Astrocyte (in vitro differentiated cells and primary cell): ENCODE results near the gene TP53BP1. TPM values are rescaled to one million over a fixed set of nuclear protein-coding genes. Genes with fewer than 3 reads are reported as not detected.

Source experiments
- DNase-seq: peaks from one replicate; pipeline ENCODE4 v3.0.0-alpha.2; 2010; ENCODE audit warnings: low read depth
- FAIRE-seq: peaks from 2 replicates; lab custom pipeline; 2011; peaks lifted over from hg19 to GRCh38; lab: Jason Lieb, UNC
- H2AFZ ChIP-seq: 2 replicates; pipeline ENCODE4 v1.6.0; 2012; ENCODE audit warnings: low read depth, low read length, inconsistent platforms
- H3K27ac ChIP-seq: 2 replicates; pipeline ENCODE4 v1.5.1; 2011; ENCODE audit warnings: low read depth, low read length, inconsistent platforms
- H3K27me3 ChIP-seq: 2 replicates; pipeline ENCODE4 v1.6.0; 2011; ENCODE audit warnings: low read length, inconsistent platforms; ENCODE audit not compliant: insufficient read depth
- H3K36me3 ChIP-seq: 2 replicates; pipeline ENCODE4 v1.5.1; 2011; ENCODE audit warnings: low read length, inconsistent platforms; ENCODE audit not compliant: insufficient read depth
- H3K4me1 ChIP-seq: 2 replicates; pipeline ENCODE4 v1.5.1; 2011; ENCODE audit warnings: low read length, inconsistent platforms; ENCODE audit not compliant: insufficient read depth
- H3K4me2 ChIP-seq: 2 replicates; pipeline ENCODE4 v1.6.0; 2012; ENCODE audit warnings: low read length, inconsistent platforms
- H3K4me3 ChIP-seq: 2 replicates; pipeline ENCODE4 v1.5.1; 2011; ENCODE audit warnings: low read depth, mild to moderate bottlenecking, low read length, inconsistent platforms; ENCODE audit not compliant: insufficient read depth
- H3K79me2 ChIP-seq: 2 replicates; pipeline ENCODE4 v1.6.0; 2012; ENCODE audit warnings: mild to moderate bottlenecking, low read length, inconsistent platforms; ENCODE audit not compliant: insufficient read depth
- H3K9ac ChIP-seq: 2 replicates; pipeline ENCODE4 v1.6.0; 2012; ENCODE audit warnings: mild to moderate bottlenecking, low read length, inconsistent platforms
- H3K9me3 ChIP-seq: 2 replicates; pipeline ENCODE4 v1.5.1; 2012; ENCODE audit warnings: low read depth, mild to moderate bottlenecking, low read length, inconsistent platforms; ENCODE audit not compliant: insufficient read depth
- H4K20me1 ChIP-seq: 2 replicates; pipeline ENCODE4 v1.6.0; 2012; ENCODE audit warnings: low read length, inconsistent platforms; ENCODE audit not compliant: insufficient read depth
- H3K27ac Mint-ChIP-seq: one replicate; pipeline ENCODE4 v1.8.0; 2021; ENCODE audit warnings: mild to moderate bottlenecking, mixed read lengths; ENCODE audit not compliant: unreplicated experiment
- H3K27me3 Mint-ChIP-seq: one replicate; pipeline ENCODE4 v1.8.0; 2021; ENCODE audit warnings: low read depth, mixed read lengths; ENCODE audit not compliant: unreplicated experiment
- H3K36me3 Mint-ChIP-seq: one replicate; pipeline ENCODE4 v1.8.0; 2021; ENCODE audit warnings: low read depth, mixed read lengths; ENCODE audit not compliant: unreplicated experiment
- H3K4me1 Mint-ChIP-seq: one replicate; pipeline ENCODE4 v1.8.0; 2021; ENCODE audit warnings: low read depth, mixed read lengths; ENCODE audit not compliant: unreplicated experiment
- H3K4me3 Mint-ChIP-seq: one replicate; pipeline ENCODE4 v1.8.0; 2021; ENCODE audit warnings: mild to moderate bottlenecking, moderate library complexity, mixed read lengths; ENCODE audit not compliant: unreplicated experiment
- H3K9me3 Mint-ChIP-seq: one replicate; pipeline ENCODE4 v1.8.0; 2021; ENCODE audit warnings: mild to moderate bottlenecking, mixed read lengths; ENCODE audit not compliant: unreplicated experiment
- CTCF ChIP-seq: IDR thresholded peaks from 2 replicates; pipeline ENCODE4 v1.5.1; 2011; ENCODE audit warnings: low read depth, mild to moderate bottlenecking, inconsistent platforms, low read length, moderate library complexity; ENCODE audit not compliant: insufficient read depth
- EZH2 ChIP-seq: IDR thresholded peaks from 2 replicates; pipeline ENCODE4 v1.6.1; 2012; ENCODE audit warnings: mild to moderate bottlenecking, low read length, inconsistent platforms; ENCODE audit not compliant: insufficient read depth
- total RNA-seq: library from RNA; stranded (reverse); gene quantifications from 2 replicates; pipeline ENCODE4 v1.2.1, GENCODE V29; 2021

TP53BP1 gene
- total RNA-seq, 1 donor from 2014 or later = 71.9 TPM

GRCh38 chr15:43463507-43463906 lies 29.4 kb downstream of the TP53BP1 start:
- DNase-seq (peak; percentile 29), FAIRE-seq (no peak)
- H3K4me1 ChIP-seq = no peaks in the 10 kb centered on the region
- peaks cover 11% of the 10 kb centered on the region for H3K4me1 Mint-ChIP-seq
- H3K27me3 Mint-ChIP-seq = no peaks in the 10 kb centered on the region
- no peak overlapping the region for H2AFZ ChIP-seq
- no peak overlapping the region for H3K9ac ChIP-seq
- TF ChIP-seq EZH2 (no peak), CTCF (no peak)
- H3K4me3 ChIP-seq = no peak overlapping the region
- H3K9me3 Mint-ChIP-seq = no peaks in the 10 kb centered on the region
- H3K27me3 ChIP-seq = no peaks in the 10 kb centered on the region
- H3K36me3 ChIP-seq = peaks cover 26% of the 10 kb centered on the region
- no peak overlapping the region for H3K4me3 Mint-ChIP-seq
- no peak overlapping the region for H3K4me2 ChIP-seq
- H3K27ac ChIP-seq = no peak overlapping the region
- no peaks in the 10 kb centered on the region for H3K9me3 ChIP-seq
- peaks cover 19% of the 10 kb centered on the region for H4K20me1 ChIP-seq
- peaks cover 6% of the 10 kb centered on the region for H3K79me2 ChIP-seq
- H3K27ac Mint-ChIP-seq = no peak overlapping the region
- H3K36me3 Mint-ChIP-seq = peaks cover 16% of the 10 kb centered on the region

DNA sequence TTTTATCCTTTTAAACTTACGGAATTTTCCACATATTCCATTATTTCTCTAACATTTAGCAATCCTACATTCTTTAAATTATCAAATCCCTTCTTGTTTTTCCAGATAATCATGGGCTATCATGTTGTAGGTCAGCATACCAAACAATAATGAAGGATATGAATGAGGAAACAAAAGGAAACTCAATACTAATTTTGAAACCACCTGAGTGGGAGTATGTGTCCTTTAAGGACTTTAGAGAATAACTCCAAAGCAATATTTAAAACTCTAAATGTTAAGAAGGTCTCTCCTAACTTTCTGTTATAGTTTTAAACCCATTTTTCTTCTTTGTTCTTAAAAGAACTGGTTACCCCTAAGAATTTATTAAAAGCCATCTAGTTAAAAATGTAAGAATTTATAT lies 43.0 kb downstream of the TP53BP1 start:
- H3K27me3 ChIP-seq = no peaks in the 10 kb centered on the region
- Mint-ChIP-seq H3K36me3 (peaks cover 9% of the 10 kb centered on the region), H3K27ac (no peak overlapping the region), H3K9me3 (no peaks in the 10 kb centered on the region), H3K4me3 (no peak overlapping the region), H3K27me3 (no peaks in the 10 kb centered on the region), H3K4me1 (peaks cover 8% of the 10 kb centered on the region)
- no peak overlapping the region for H3K4me3 ChIP-seq
- FAIRE-seq (no peak), DNase-seq (no peak)
- H3K27ac ChIP-seq = no peak overlapping the region
- no peaks in the 10 kb centered on the region for H3K9me3 ChIP-seq
- H3K9ac ChIP-seq = no peak overlapping the region
- H4K20me1 ChIP-seq = peaks cover 38% of the 10 kb centered on the region
- no peak overlapping the region for H2AFZ ChIP-seq
- no peak for TF ChIP-seq EZH2
- peaks cover 8% of the 10 kb centered on the region for H3K36me3 ChIP-seq
- H3K4me1 ChIP-seq = no peaks in the 10 kb centered on the region
- peaks cover 25% of the 10 kb centered on the region for H3K79me2 ChIP-seq
- H3K4me2 ChIP-seq = no peak overlapping the region

GRCh38 chr15:43446344-43446743 lies 46.6 kb downstream of the TP53BP1 start:
- DNase-seq (no peak), FAIRE-seq (no peak)
- no peaks in the 10 kb centered on the region for H3K27me3 Mint-ChIP-seq
- H3K36me3 Mint-ChIP-seq = peaks cover 9% of the 10 kb centered on the region
- H3K27ac ChIP-seq = no peak overlapping the region
- no peak overlapping the region for H3K27ac Mint-ChIP-seq
- H3K4me2 ChIP-seq = no peak overlapping the region
- H3K9ac ChIP-seq = no peak overlapping the region
- no peaks in the 10 kb centered on the region for H3K27me3 ChIP-seq
- H2AFZ ChIP-seq = no peak overlapping the region
- peaks cover 6% of the 10 kb centered on the region for H3K36me3 ChIP-seq
- peaks cover under 1% of the 10 kb centered on the region for H3K4me1 ChIP-seq
- peaks cover 31% of the 10 kb centered on the region for H4K20me1 ChIP-seq
- H3K9me3 Mint-ChIP-seq = no peaks in the 10 kb centered on the region
- peaks cover 25% of the 10 kb centered on the region for H3K79me2 ChIP-seq
- TF ChIP-seq CTCF (no peak), EZH2 (no peak)
- H3K4me1 Mint-ChIP-seq = peaks cover 8% of the 10 kb centered on the region
- H3K4me3 Mint-ChIP-seq = no peak overlapping the region
- H3K9me3 ChIP-seq = no peaks in the 10 kb centered on the region
- no peak overlapping the region for H3K4me3 ChIP-seq
